Activated T-helper 1 cell treated with Interleukin-2 at 50 U/mL for 16 hours (primary cell): ENCODE measurements around the gene ORM1.
"Not testable (repeated sequence)": the region's sequence is repeated elsewhere in the genome, so short reads cannot be mapped to it uniquely, and the experiment has no call there.

Experiments
- DNase-seq: peaks from one replicate; pipeline ENCODE4 v3.0.0-alpha.2; 2020; ENCODE audit warnings: low read depth

ORM1 gene

GRCh38 chr9:114325684-114326254 is 2.9 kb downstream of the ORM1 start:
- DNase-seq, result not testable (repeated sequence)

GRCh38 chr9:114327749-114328148 is 4.9 kb downstream of the ORM1 start:
- DNase-seq, result no peak

- DNase-seq, result not testable (repeated sequence)
Measured at GRCh38 chr9:114328357-114328820, 5.5 kb downstream of the ORM1 start.

DNA sequence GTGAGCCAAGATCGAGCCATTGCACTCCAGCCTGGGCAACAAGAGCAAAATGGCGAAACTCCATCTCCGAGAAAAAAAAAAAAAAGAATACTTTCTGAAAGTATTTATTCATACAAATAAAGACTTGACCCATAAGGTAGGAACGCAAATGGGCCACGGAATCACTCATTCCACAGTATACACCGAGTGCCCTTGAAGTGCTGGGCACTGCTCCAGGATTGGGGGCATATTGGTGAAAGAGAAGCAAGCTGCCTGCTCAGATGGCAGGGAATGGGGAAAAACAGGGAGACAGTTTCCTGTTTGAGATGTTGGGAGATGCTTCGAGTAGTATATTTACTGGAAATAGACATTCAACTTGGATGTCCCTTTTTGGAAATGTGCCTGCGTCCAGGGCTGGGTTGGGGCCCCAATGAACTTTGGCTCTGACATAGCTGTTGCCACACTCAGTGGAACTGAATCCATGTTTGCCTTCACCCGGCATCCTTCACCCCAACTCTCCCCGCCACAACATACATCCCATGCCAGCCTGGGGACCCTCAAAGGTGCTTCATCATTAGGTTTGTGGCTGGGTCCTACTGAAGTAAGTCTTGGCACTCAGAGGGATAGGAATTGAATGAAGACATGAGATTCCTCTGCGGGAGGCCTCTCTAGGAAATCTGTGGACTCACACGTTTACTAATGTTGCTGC is 6.2 kb downstream of the ORM1 start:
- DNase-seq, result not testable (repeated sequence)

- DNase-seq, result not testable (repeated sequence)
Measured at GRCh38 chr9:114329625-114330022, 6.7 kb downstream of the ORM1 start, which contains the start of gene ORM2. ORM2 (plus strand) TSS chr9:114329869; CDS start chr9:114329905, 36 bp downstream.

DNA sequence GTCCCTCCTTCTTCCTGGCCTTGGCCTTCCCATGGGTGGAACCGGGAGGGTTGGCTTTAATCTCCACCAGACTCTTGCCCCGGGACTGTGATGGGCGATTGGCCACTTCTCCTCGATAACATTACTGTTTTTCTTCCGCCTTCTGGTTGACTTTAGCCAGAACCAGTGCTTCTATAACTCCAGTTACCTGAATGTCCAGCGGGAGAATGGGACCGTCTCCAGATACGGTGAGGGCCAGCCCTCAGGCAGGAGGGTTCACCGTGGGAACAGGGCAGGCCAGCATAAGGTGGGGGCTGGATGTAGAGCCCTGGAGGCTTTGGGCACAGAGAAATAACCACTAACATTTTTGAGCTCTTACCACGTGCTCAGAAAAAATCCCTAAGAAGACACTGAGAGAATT is 7.7 kb downstream of the ORM1 start:
- DNase-seq, result no peak

GRCh38 chr9:114331229-114332195 is 8.6 kb downstream of the ORM1 start:
- not testable (repeated sequence) for DNase-seq

GRCh38 chr9:114332474-114333040 is 9.7 kb downstream of the ORM1 start:
- not testable (repeated sequence) for DNase-seq

DNA sequence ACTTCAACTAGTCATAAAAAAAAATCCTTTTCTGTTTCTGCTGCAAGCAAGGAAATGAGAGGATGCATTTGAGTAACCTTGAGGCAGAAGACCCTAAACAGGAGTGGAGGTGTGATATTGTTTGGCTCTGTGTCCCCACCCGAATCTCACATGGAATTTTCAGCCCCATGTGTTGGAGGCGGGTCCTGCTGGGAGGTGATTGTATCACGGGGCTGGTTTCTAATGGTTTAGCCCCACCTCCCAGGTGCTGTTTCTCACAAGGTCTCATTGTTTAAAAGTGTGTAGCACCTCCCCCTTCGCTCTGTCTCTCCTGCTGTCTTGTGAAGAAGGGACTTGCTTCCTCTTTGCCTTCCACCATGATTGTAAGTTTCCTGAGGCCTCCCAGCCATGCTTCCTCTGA is 10.8 kb downstream of the ORM1 start:
- DNase-seq, result not testable (repeated sequence)

- no peak for DNase-seq
Measured at GRCh38 chr9:114334490-114334889, 11.6 kb downstream of the ORM1 start.

GRCh38 chr9:114335745-114336144 is 12.8 kb downstream of the ORM1 start:
- no peak for DNase-seq

DNA sequence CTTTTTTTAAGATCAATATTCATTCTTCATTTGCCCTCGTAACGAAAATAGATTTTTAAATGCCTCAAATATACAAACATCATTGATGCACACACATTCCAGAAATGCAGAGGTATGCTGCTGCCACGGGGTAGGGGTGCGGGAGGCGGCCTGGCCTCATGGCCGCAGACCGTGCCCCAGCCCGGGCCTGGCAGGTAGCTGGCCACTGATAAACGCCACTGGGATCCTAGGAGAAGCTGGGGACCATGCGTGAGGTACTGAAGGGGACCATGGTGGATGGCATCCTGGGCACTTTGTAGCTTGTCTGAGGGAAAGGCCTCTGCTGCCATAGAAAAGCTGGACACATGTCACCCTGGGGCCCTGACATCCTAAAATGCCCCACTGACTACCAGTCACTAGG is 13.3 kb downstream of the ORM1 start:
- DNase-seq, result no peak

GRCh38 chr9:114336699-114337395 is 13.9 kb downstream of the ORM1 start:
- no peak for DNase-seq

- DNase-seq, result no peak
Measured at GRCh38 chr9:114338187-114338586, 15.3 kb downstream of the ORM1 start.

DNA sequence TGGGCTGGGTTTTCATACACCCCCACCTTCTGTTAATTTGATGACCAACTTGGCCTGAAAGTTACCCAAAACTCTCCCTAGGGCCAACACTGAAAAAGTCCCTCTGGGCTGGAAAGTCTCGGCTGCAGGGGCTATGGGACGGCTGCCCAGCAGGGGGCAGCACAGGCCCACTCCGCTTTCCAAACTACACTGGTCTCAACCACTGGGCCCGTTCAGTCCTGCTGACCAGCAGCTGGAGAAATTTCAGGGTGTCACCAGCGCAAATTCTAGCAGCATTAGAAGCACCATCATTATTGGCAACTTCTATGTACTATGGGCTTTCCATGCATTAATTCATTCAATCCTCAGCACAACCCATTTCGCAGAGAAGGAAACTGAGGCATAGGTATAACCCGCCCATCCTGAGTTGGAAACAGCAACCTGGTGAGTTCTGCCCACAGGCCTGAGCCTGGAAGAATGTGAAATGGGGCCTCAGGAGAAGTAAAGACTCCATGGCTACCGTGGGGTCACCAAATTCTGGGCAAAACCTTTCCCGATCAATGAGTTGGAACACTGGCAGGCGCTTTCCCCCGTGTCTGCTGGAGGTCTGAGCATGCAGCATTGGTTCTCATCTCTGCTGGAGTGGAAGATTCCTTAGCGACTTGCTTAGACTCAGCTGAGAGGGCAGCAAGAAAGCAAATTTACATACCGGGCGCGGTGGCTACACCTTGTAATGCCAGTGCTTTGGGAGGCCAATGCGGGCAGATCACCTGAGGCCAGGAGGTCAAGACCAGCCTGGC is 16.4 kb downstream of the ORM1 start:
- peak; percentile 31 for DNase-seq

GRCh38 chr9:114341152-114341830 is 18.4 kb downstream of the ORM1 start:
- no peak for DNase-seq

DNA sequence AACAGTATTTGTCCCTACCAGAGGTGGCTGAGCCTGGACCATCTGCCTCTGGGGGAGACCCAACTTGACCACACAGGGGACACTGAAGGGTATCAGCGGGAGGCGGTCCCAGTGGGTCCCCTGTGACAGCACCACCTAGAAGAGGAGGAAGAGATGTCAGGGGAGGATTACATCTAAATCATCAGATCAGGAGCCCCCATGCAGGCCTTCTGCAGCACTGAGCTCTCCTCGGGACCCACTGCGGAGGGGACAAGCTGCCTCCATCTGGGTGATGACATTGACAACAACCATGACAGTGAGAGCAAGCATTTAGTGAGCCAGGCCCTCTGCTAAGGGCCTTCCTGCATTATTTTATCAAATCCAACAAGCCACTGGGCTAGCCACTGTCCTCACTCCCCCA is 19.1 kb downstream of the ORM1 start:
- no peak for DNase-seq

DNA sequence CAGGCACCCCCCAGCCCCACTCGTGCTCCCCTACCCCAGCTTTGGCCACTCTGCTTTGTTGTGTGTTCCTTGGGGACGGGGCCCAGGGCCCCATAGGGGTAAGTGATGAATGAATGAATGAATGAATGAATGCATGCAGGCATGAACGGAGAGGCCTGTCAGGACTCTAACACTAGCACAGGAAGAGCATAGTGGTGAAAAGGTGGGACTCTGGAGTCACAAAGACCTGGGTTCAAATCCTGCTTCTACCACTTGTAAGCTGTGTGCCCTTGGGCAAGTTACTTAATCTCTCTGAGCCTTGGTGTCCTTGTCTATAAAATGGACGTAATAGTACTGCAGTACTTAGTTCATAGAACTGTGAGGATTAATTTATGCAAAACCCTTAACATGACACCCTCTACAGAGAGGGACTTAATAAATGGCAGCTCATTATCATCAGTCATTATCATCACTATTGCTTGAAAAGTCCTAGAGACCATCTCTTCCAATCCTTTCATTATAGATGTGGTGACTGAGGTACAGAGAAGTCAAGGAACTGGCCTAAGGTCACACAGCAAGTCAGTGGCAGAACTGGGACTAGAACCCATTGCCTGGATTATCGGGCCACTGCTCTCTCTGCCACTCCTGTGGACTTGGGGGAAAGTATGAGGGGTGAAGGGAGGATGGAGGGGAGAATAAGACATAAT is 20.0 kb downstream of the ORM1 start:
- DNase-seq, result no peak

DNA sequence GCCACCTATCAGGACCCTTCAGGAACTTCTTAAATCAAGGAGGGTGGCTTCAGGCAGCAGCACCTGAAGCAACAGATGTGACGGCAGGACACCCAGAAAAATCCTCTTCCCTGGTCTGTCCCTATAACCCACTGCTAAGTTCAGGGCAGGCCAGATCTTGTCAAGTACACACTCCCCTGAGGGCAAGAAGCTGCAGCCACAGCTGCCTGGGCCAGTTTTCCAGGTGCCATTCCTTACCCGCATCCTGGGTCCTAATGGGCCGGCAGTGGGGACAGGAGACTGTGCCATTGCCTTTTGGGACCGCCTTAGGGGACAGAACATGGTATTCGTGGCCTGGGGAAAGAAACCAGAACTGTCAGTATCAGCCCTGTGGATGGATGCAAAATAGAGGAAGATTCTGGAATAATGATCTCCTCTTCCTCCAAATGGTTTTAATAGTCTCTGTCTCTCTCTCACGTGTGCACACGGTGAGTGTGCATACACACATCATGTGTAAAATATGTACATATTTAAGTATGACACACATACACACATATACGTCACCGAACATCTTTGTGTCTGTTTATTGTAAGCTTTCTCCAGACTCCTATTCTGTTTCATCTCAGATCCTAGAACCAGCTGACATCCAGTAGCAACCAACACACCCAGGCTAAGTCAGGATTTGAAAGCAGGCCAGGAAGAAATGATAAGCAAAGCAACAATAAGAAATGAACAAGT is 20.7 kb downstream of the ORM1 start:
- no peak for DNase-seq
